Tibial nerve (tissue), 4 donors: ENCODE results near the gene CLEC2D. TPM values are rescaled to one million over a fixed set of nuclear protein-coding genes. Genes with fewer than 3 reads are reported as not detected.
"Not testable (repeated sequence)": the region's sequence is repeated elsewhere in the genome, so short reads cannot be mapped to it uniquely, and the experiment has no call there.

Source experiments
- DNase-seq, 2 donors: peaks; one replicate each; pipeline ENCODE4 v3.0.0-alpha.2; 2019; ENCODE audit warnings: low spot score in 2 of 2
- H3K27ac ChIP-seq, 4 donors: fragments of 200-600 bp; sonication (generic) in 3 of 4; one replicate each; pipeline ENCODE4 v1.5.1; 2017 to 2019; ENCODE audit warnings: mild to moderate bottlenecking in 1 of 4
- H3K27me3 ChIP-seq, 2 donors: fragments of 200-600 bp; sonication (generic) in 1 of 2; one replicate each; pipeline versions ENCODE4 v1.5.1 to v1.6.0; 2017 to 2019
- H3K36me3 ChIP-seq, 3 donors: fragments of 200-600 bp; sonication (generic); one replicate each; pipeline ENCODE4 v1.5.1; 2018 to 2019
- H3K4me1 ChIP-seq, 4 donors: fragments of 200-600 bp; sonication (generic) in 3 of 4; one replicate each; pipeline ENCODE4 v1.5.1; 2017 to 2019
- H3K4me3 ChIP-seq, 4 donors: fragments of 200-600 bp; sonication (generic) in 3 of 4; one replicate each; pipeline ENCODE4 v1.5.1; 2017 to 2019; ENCODE audit warnings: mild to moderate bottlenecking in 1 of 4, moderate library complexity in 1 of 4
- H3K9me3 ChIP-seq, 4 donors: fragments of 200-600 bp; sonication (generic) in 3 of 4; one replicate each; pipeline ENCODE4 v1.5.1; 2017 to 2019
- EP300 ChIP-seq, 2 donors: sonication (generic); formaldehyde crosslinking; IDR thresholded peaks; one replicate each; pipeline ENCODE4 v1.6.1; 2017; ENCODE audit warnings: antibody characterized with exemption in 2 of 2, mild to moderate bottlenecking in 1 of 2
- POLR2A ChIP-seq, 2 donors: fragments of 450-650 bp; IDR thresholded peaks; one replicate each; pipeline ENCODE4 v1.6.1; 2017; ENCODE audit warnings: antibody characterized with exemption in 2 of 2, mild to moderate bottlenecking in 2 of 2, moderate library complexity in 2 of 2
- WGBS, 2 donors: methylation state at CpG; one replicate each; pipeline ENCODE4 v1.1.5; 2018; 5-methylcytosine and 5-hydroxymethylcytosine counted together
- total RNA-seq, 4 donors: library from RNA; depleted of rRNA; stranded (reverse); fragments of >200 nt; gene quantifications; one replicate each; pipeline ENCODE4 v1.1.0, GENCODE V29; 2016
- TF ChIP-seq, protein P1 (sequence below), 5 experiments: fragments of 200-600 bp in 3 of 5; fragments of 450-650 bp in 2 of 5; sonication (generic) in 3 of 5; IDR thresholded peaks; one replicate each; pipeline ENCODE4 v1.5.1; 2016 to 2019; ENCODE audit warnings: antibody characterized with exemption in 5 of 5, mild to moderate bottlenecking in 3 of 5, moderate library complexity in 2 of 5

The CLEC2D gene
- total RNA-seq, 4 donors from 2014 or later: 9.6 to 19.0 (median 13.2) TPM

DNA sequence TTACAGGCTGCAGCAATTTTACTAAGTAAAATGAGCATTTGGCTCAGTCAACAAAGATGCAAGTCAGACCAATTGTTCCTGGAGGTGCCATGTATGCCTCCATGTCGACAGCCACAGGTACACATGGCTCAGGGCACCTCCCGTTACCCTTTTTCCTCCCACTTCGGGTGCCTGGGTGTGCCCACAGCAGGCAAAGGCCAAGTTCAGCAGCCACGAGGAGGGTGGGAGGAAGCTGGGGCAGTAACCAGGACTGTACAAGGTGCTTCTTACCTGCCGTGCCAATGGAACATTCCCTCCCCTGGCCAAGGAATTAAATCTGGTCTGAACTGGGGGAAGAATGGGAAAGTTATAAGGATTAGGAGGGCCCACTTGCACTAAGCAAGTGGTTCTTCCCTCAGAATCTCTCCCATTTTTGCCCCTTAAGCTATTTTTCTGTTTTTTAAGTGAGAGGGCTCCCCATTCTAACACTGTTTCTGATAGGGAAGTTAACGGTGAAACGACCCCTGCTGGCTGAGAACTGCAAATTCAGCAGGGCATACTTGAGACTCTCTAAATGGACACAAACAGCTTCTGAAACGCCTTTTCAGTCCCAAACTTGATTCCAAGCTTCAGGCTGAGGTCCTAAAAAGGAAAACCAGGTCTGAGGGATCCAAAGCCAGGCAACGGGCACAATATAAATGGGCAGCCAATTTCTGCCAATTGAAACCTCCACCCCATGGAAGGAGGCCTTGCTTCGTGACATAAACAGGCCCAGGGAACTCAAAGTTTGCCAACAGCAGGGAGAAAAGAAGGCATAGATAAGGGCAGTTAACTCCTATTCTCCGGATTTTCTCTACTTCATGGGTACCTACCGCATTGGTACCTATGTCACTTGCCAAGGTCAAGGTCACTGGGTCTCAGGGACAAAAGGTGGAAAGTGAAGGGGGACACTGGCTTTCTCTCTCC, 38.6 kb downstream of the CLEC2D start:
- no peak for TF ChIP-seq EP300 (IDR thresholded peaks at IDR 0.05)
- TF ChIP-seq, protein P1, sequence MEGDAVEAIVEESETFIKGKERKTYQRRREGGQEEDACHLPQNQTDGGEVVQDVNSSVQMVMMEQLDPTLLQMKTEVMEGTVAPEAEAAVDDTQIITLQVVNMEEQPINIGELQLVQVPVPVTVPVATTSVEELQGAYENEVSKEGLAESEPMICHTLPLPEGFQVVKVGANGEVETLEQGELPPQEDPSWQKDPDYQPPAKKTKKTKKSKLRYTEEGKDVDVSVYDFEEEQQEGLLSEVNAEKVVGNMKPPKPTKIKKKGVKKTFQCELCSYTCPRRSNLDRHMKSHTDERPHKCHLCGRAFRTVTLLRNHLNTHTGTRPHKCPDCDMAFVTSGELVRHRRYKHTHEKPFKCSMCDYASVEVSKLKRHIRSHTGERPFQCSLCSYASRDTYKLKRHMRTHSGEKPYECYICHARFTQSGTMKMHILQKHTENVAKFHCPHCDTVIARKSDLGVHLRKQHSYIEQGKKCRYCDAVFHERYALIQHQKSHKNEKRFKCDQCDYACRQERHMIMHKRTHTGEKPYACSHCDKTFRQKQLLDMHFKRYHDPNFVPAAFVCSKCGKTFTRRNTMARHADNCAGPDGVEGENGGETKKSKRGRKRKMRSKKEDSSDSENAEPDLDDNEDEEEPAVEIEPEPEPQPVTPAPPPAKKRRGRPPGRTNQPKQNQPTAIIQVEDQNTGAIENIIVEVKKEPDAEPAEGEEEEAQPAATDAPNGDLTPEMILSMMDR (IDR thresholded peaks at IDR 0.05): peak; percentile 42 to 73 (median 56)
- peak in 1 of 2 donors; percentile 40 for DNase-seq
- H3K36me3 ChIP-seq: no peaks in the 10 kb centered on the region
- H3K4me1 ChIP-seq: peaks cover 0 to 12% (median 0%) of the 10 kb centered on the region in 4 donors
- 59 to 60% methylated on average over 12 of the region's 12 CpGs for WGBS, 2 donors
- H3K27ac ChIP-seq: peak overlapping the region in 1 of 4 donors; percentile 40
- H3K4me3 ChIP-seq: no peak overlapping the region
- H3K9me3 ChIP-seq: no peaks in the 10 kb centered on the region
- H3K27me3 ChIP-seq: no peaks in the 10 kb centered on the region

DNA sequence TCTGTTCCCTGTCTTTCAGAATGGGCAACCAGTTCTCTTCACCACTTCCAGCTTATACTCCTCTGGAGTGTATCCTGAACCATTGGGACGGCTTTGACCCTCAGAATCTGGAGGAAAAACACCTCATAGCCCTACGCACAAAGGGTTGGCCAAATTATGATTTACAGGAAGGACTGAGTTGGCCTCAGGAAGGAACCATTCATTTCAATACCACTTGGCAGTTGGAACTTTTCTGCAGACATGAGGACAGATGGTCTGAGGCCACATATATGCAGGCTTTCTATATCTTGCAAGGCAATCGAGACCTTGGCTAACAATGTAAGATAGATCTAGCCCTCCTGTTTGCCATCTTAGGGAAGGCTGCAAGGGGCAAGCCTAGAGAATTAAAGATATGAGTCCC, 39.3 kb downstream of the CLEC2D start:
- DNase-seq: no peak
- Histone ChIP-seq H3K4me3 (no peak overlapping the region), H3K4me1 (peaks cover 0 to 12% (median 0%) of the 10 kb centered on the region in 4 donors), H3K36me3 (no peaks in the 10 kb centered on the region), H3K27me3 (no peaks in the 10 kb centered on the region), H3K27ac (no peak overlapping the region), H3K9me3 (no peaks in the 10 kb centered on the region)
- WGBS, 2 donors: 90 to 96% methylated on average over 3 of the region's 3 CpGs
- no peak for TF ChIP-seq EP300 (IDR thresholded peaks at IDR 0.05)
- TF ChIP-seq POLR2A (IDR thresholded peaks at IDR 0.05): no peak
- TF ChIP-seq, protein P1 (IDR thresholded peaks at IDR 0.05): no peak

DNA sequence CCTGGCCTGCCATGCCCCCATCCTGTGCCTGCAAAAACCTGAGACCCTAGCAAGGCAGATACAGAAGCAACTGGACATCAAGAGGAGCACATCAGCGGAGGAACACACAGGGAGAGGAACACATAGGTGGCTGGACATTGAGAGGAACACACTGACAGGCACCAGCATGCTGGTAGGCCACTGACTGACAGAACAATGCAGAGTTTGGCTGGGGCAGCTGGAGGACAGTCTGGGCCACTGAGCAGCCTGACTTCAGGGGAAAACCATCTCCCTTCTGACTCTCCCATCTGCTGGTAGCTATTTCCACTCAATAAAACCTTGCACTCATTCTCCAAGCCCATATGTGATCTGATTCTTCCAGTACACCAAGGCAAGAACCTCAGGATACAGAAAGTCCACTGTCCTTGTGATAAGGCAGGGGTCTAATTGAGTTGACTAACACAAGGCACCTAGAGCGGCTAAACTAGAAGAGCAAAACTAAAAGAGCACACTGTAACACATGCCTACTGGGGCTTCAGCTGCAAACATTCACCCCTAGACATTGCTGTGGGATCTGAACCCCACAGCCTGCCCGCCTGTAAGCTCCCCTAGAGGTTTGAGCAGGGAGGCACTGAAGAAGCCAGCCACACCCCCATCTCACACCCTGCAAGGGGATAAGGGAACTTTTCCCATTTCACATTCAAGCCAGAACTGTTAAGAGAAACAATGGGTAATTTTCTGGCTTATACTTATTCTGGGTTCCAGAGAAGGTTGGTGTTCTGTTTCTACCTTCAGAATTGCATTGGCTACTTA, 41.3 kb downstream of the CLEC2D start:
- Histone ChIP-seq H3K27me3 (no peaks in the 10 kb centered on the region), H3K9me3 (no peaks in the 10 kb centered on the region), H3K27ac (no peak overlapping the region), H3K4me3 (no peak overlapping the region), H3K4me1 (peaks cover 0 to 11% (median 0%) of the 10 kb centered on the region in 4 donors), H3K36me3 (no peaks in the 10 kb centered on the region)
- DNase-seq: no peak
- 84 to 88% methylated on average over 3 of the region's 3 CpGs for WGBS, 2 donors
- no peak for TF ChIP-seq POLR2A (IDR thresholded peaks at IDR 0.05)

DNA sequence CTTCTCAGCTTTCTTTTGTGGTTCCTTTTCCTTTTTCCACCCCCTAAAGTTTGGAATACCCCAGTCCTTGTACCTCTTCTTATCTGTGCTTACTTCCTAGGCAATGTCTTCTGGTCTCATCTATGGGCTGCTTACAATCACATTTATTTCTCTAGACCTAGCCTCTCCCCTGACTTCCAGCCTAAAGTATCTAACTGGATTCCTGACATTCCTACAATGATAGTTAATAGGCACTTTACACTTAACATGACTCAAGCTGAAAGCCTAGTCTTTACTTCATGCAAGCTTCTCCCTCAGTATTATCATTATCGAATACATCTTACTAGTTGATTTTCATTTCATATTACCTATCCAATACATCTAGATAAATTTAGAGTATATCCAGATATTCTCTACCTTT, 42.2 kb downstream of the CLEC2D start:
- no peaks in the 10 kb centered on the region for H3K9me3 ChIP-seq
- H3K4me3 ChIP-seq: no peak overlapping the region

DNA sequence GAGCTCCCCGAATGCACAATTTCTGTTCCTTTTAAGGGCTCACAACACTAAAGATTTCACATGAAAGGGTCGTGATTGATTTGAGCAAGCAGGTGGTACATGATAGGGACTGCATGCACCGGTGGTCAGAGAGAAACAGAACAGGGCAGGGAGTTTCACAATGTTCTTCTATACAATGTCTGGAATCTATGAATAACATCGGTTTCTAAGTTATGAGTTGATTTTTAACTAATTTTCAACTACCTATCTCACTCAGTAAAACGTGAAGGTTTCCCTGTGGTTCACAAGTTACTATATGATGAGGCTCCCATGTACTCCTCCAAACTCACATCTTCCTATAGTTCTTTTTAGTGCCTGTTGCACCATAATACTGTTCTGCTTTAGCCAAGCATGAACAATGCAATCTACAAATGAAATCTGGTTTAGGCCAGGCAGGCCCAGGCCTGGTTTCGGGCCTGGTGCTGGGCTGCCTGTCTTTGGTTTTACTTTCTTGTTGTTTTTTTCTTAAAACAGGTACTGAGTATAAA, 43.6 kb downstream of the CLEC2D start:
- WGBS, 2 donors: 74 to 80% methylated on average over 6 of the region's 6 CpGs

More for the DNA sequence above, 42.2 kb downstream of the CLEC2D start:
- Histone ChIP-seq H3K36me3 (no peaks in the 10 kb centered on the region), H3K27ac (no peak overlapping the region), H3K27me3 (no peaks in the 10 kb centered on the region), H3K4me1 (peaks cover 0 to 6% (median 0%) of the 10 kb centered on the region in 4 donors)
- DNase-seq: no peak
- WGBS, 2 donors: 76 to 88% methylated on average over 1 of the region's 1 CpG
- TF ChIP-seq, protein P1 (IDR thresholded peaks at IDR 0.05): no peak
- TF ChIP-seq POLR2A (IDR thresholded peaks at IDR 0.05) (no peak), EP300 (IDR thresholded peaks at IDR 0.05) (no peak)

More for the DNA sequence above, 43.6 kb downstream of the CLEC2D start:
- not testable (repeated sequence) for DNase-seq, H3K4me1 ChIP-seq, H3K27me3 ChIP-seq, H3K36me3 ChIP-seq, H3K4me3 ChIP-seq, H3K27ac ChIP-seq, H3K9me3 ChIP-seq
